Osteocyte (in vitro differentiated cells): ENCODE measurements around the gene NNT. TPM values are rescaled to one million over a fixed set of nuclear protein-coding genes. Genes with fewer than 3 reads are reported as not detected.
"Not testable (repeated sequence)": the region's sequence is repeated elsewhere in the genome, so short reads cannot be mapped to it uniquely, and the experiment has no call there.

ENCODE experiments used
- DNase-seq: peaks from one replicate; pipeline ENCODE4 v3.0.0; 2021; ENCODE audit warnings: mixed read lengths; ENCODE audit not compliant: unreplicated experiment; ENCODE audit errors: extremely low spot score
- H3K27ac Mint-ChIP-seq: one replicate; pipeline ENCODE4 v1.8.0; 2021; ENCODE audit warnings: mild to moderate bottlenecking, mixed read lengths; ENCODE audit not compliant: unreplicated experiment
- H3K27me3 Mint-ChIP-seq: one replicate; pipeline ENCODE4 v1.8.0; 2021; ENCODE audit warnings: mixed read lengths; ENCODE audit not compliant: unreplicated experiment
- H3K36me3 Mint-ChIP-seq: one replicate; pipeline ENCODE4 v1.8.0; 2021; ENCODE audit warnings: mixed read lengths; ENCODE audit not compliant: unreplicated experiment
- H3K4me1 Mint-ChIP-seq: one replicate; pipeline ENCODE4 v1.8.0; 2021; ENCODE audit warnings: mixed read lengths; ENCODE audit not compliant: unreplicated experiment
- H3K4me3 Mint-ChIP-seq: one replicate; pipeline ENCODE4 v1.8.0; 2021; ENCODE audit warnings: mild to moderate bottlenecking, moderate library complexity, mixed read lengths; ENCODE audit not compliant: unreplicated experiment
- H3K9me3 Mint-ChIP-seq: one replicate; pipeline ENCODE4 v1.8.0; 2021; ENCODE audit warnings: mixed read lengths; ENCODE audit not compliant: unreplicated experiment
- CTCF ChIP-seq: fragments of 200-600 bp; sonication (generic); IDR thresholded peaks from 2 replicates; pipeline ENCODE4 v1.5.0; 2021; ENCODE audit warnings: antibody characterized with exemption, mild to moderate bottlenecking, moderate library complexity
- total RNA-seq: library from RNA; stranded (reverse); gene quantifications from 2 replicates; pipeline ENCODE4 v1.2.1, GENCODE V29; 2021

The NNT gene
- total RNA-seq, 1 donor from 2014 or later, result 107 TPM

GRCh38 chr5:43728581-43728980 is 125.6 kb downstream of the NNT start:
- Mint-ChIP-seq H3K36me3 (no peaks in the 10 kb centered on the region), H3K27ac (no peak overlapping the region), H3K4me1 (no peaks in the 10 kb centered on the region), H3K4me3 (no peak overlapping the region), H3K9me3 (peaks cover 6% of the 10 kb centered on the region), H3K27me3 (peaks cover 56% of the 10 kb centered on the region)
- no peak for DNase-seq
- TF ChIP-seq CTCF, result no peak

GRCh38 chr5:43729846-43730478 is 127.0 kb downstream of the NNT start:
- H3K4me1 Mint-ChIP-seq, result no peaks in the 10 kb centered on the region
- TF ChIP-seq CTCF, result peak; percentile 63
- no peaks in the 10 kb centered on the region for H3K9me3 Mint-ChIP-seq
- no peak for DNase-seq
- no peak overlapping the region for H3K27ac Mint-ChIP-seq
- H3K4me3 Mint-ChIP-seq, result no peak overlapping the region
- H3K36me3 Mint-ChIP-seq, result no peaks in the 10 kb centered on the region
- peaks cover 49% of the 10 kb centered on the region for H3K27me3 Mint-ChIP-seq

- no peak for TF ChIP-seq CTCF
- Mint-ChIP-seq H3K36me3 (no peaks in the 10 kb centered on the region), H3K27me3 (peaks cover 45% of the 10 kb centered on the region), H3K4me1 (no peaks in the 10 kb centered on the region), H3K9me3 (no peaks in the 10 kb centered on the region), H3K4me3 (no peak overlapping the region), H3K27ac (no peak overlapping the region)
- no peak for DNase-seq
Measured at GRCh38 chr5:43730832-43731342, 127.9 kb downstream of the NNT start.

GRCh38 chr5:43731573-43731972 is 128.6 kb downstream of the NNT start:
- no peak overlapping the region for H3K27ac Mint-ChIP-seq
- no peak overlapping the region for H3K4me3 Mint-ChIP-seq
- no peak for TF ChIP-seq CTCF

GRCh38 chr5:43745923-43746548 is 143.1 kb downstream of the NNT start:
- H3K36me3 Mint-ChIP-seq, H3K9me3 Mint-ChIP-seq, H3K27me3 Mint-ChIP-seq, H3K27ac Mint-ChIP-seq, DNase-seq, H3K4me3 Mint-ChIP-seq, H3K4me1 Mint-ChIP-seq: not testable (repeated sequence)

More at GRCh38 chr5:43731573-43731972, 128.6 kb downstream of the NNT start:
- Mint-ChIP-seq H3K27me3 (peaks cover 42% of the 10 kb centered on the region), H3K4me1 (no peaks in the 10 kb centered on the region), H3K9me3 (no peaks in the 10 kb centered on the region), H3K36me3 (no peaks in the 10 kb centered on the region)
- DNase-seq, result no peak
